HG03139 (cell line): ENCODE results near the gene KMT5C.

Experiments
- ATAC-seq: cut with Tn5 transposase; IDR thresholded peaks from one replicate; pipeline ENCODE4 v1.9.1; 2021; ENCODE audit not compliant: unreplicated experiment

KMT5C gene

DNA sequence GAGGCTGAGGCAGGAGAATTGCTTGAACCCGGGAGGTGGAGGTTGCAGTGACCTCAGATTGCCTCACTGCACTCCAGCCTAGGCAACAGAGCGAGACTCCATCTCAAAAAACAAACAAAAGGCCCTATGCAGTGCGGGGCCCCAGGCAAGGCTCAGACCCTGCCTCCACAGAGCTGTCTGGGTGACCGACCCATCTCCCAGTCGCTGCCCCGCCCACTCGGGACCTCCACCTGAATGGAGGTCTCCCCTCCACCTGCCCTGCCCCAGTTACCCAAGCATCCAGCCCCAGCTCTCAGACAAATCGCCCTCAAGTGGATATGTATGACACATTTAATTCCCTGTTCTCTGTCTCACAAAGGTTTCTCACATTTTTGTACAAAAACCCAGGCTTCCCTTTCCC, 25.6 kb downstream of the KMT5C start:
- no peak for ATAC-seq

GRCh38 chr19:55365964-55366363, 26.3 kb downstream of the KMT5C start:
- no peak for ATAC-seq

DNA sequence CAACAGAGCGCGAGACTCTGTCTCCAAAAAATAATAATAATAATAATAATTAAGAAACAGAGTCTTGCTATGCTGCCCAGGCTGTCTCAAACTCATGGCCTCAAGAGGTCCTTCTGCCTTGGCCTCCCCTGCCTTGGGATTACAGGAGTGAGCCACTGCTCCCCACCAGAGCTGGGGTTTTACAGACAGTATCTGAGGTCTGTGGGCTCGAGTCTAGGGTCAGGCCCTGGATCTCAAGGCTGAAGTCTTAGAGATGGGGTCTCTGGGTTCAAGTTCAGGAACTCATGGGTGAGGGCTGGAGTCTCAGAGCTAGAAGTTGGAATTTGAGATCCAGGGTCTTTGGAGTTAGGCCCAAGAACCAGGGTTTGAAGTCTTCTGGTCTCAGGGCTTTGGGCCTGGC, 27.1 kb downstream of the KMT5C start:
- ATAC-seq, result no peak

DNA sequence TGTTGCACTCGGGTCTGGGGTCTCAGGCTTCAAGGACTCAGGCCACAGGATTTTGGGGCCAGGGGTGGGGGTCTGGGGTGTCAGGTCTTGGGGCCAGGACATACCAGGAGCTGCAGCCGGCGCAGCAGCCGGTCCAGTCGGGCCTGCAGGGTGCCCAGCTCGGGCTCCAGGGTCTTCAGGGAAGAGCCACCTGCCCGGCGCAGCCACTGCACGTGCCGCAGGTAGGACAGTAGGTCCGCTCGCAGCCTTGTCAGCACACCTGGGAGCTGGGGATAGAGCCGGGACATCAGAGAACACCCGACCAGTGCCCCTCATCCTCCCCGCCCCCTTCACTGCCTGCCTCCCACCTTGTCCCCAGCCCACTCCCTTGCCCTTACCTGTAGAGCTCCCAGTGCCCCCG, 28.4 kb downstream of the KMT5C start:
- ATAC-seq, result no peak

GRCh38 chr19:55368701-55369563, 29.3 kb downstream of the KMT5C start:
- ATAC-seq, result no peak

GRCh38 chr19:55369653-55370304, 30.1 kb downstream of the KMT5C start:
- ATAC-seq, result no peak

- no peak for ATAC-seq
Measured at GRCh38 chr19:55370305-55370988, 30.8 kb downstream of the KMT5C start, which contains the start of gene IL11. Gene IL11, minus strand, starts transcription at chr19:55370463. Its CDS starts 153 bp downstream, at chr19:55370310.

GRCh38 chr19:55372316-55373081, 32.8 kb downstream of the KMT5C start:
- ATAC-seq, result no peak

- ATAC-seq, result no peak
Measured at GRCh38 chr19:55373306-55373992, 33.8 kb downstream of the KMT5C start.

DNA sequence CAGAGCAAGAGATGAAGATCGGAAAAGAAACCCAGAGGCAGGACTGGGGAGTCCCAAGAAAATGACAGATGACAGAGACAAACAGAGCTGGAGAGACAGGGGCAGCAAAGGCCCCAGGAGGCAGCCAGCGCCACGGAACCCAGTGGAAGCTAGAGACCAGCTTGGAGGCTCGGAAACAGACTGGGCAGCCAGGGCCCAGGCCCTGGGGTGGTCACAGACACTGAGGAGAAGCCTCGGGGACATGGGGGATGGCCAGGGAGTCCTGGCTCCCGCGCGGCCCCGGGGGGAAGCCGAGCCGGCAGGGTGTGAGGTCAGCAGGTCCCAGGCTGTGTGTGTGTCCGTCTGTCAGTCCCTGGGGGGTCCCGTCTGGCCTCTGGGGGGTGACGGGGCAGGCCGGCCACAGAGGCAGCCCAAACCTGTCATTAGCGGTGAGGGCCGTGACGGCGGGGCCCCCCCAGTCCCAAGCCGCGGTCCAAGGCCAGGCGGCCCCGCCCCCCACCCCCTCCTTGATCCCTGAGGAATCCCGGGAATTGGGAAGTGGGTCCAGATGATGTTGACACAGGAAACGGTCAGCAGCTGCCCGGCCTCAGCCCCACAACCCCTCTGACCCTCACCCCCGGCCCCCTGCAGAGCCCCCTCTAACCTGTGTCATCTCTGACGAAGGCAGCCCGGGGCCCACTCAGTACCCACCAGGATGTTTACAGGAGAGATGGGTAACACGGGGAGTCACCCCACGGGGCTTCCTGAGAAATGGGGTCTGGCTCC, 34.5 kb downstream of the KMT5C start:
- no peak for ATAC-seq

GRCh38 chr19:55376241-55376933, 36.7 kb downstream of the KMT5C start, which contains the start of gene TMEM190:
Gene TMEM190, plus strand, starts transcription at chr19:55376826. Its CDS starts 28 bp downstream, at chr19:55376854.
- no peak for ATAC-seq

DNA sequence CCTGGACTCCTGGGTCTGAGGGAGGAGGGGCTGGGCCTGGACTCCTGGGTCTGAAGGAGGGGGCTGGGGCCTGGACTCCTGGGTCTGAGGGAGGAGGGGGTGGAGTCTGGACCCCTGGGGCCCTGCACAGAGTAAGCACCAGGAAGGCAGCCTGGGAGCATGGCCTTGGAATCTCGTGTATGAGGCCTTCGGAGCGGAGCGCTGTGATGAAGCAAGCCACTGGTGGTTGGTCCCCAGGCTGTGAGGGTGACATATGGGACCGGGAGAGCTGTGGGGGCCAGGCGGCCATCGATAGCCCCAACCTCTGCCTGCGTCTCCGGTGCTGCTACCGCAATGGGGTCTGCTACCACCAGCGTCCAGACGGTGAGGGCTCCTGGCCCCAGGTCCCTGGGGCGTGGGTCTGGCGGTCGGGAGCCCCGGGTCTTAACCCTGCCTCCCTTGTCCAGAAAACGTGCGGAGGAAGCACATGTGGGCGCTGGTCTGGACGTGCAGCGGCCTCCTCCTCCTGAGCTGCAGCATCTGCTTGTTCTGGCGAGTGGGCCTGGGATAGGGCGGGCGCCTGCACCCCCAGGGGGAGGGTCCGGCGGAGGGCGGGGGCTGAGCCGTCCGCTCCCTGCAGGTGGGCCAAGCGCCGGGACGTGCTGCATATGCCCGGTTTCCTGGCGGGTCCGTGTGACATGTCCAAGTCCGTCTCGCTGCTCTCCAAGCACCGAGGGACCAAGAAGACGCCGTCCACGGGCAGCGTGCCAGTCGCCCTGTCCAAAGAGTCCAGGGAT, 37.9 kb downstream of the KMT5C start:
- ATAC-seq, result no peak

GRCh38 chr19:55379174-55379573, 39.5 kb downstream of the KMT5C start:
- no peak for ATAC-seq

DNA sequence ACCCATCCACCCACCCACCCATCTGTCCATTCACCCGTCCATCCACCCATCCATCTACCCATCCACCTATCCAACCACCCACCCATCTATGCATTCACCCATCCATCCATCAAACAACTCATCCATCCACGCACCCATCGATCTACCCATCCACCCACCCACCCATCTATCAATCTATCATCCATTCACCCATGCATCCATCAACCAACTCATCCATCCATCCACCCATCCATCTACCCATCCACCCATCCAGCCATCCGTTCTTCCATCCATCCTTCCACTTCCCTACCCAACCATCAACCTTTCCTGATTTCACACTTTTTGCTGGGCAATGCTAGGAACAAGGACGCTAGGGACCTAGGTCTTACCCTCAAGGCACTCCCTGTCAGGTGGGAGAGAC, 42.3 kb downstream of the KMT5C start:
- ATAC-seq, result no peak

GRCh38 chr19:55382522-55383054, 42.9 kb downstream of the KMT5C start:
- ATAC-seq, result no peak

- ATAC-seq, result no peak
Measured at GRCh38 chr19:55383279-55384130, 43.8 kb downstream of the KMT5C start.
